HG03025 (cell line): ENCODE results near the gene ARHGEF7.

Experiments
- ATAC-seq: cut with Tn5 transposase; IDR thresholded peaks from one replicate; pipeline ENCODE4 v1.9.1; 2021; ENCODE audit warnings: mild to moderate bottlenecking, moderate library complexity; ENCODE audit not compliant: unreplicated experiment, low FRiP score

Gene ARHGEF7

DNA sequence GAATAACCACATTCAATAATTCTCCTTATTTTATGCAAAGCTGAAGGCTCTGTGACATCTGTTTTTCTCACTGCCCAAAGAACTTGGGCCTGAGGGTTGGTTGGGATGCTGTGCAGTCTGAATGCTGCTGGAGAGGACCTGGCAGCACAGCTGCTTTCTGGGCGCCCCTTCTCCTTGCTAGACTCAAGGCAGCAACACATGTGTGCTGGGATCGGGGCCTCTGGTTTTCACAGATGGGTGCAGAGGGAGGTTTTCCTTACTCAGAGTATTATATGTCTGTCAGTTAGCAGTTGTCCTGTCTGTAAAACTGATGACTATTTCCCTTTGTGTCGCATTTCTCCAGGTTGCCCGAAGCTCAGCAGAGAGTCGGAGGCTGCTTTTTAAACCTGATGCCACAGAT is 152.1 kb downstream of the ARHGEF7 start:
- no peak for ATAC-seq

DNA sequence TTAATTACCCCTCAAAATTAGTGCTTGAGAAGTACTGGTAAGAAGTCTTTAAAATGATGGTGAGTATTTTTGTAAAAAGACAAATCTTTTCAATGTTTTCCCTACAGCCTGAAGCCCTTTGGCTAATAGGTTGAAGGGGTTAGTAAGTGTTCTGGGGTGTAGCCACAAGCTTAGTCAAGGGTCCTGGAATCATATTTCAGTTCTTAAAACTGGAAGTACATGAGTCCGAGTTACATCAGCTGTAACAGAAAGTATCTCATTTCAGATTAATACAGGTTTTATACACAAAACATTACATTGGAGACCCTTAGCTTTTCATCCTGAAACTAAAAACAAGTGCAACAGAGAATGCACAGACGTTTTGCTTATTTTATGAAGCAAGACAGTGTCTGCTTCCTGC is 152.7 kb downstream of the ARHGEF7 start:
- no peak for ATAC-seq

DNA sequence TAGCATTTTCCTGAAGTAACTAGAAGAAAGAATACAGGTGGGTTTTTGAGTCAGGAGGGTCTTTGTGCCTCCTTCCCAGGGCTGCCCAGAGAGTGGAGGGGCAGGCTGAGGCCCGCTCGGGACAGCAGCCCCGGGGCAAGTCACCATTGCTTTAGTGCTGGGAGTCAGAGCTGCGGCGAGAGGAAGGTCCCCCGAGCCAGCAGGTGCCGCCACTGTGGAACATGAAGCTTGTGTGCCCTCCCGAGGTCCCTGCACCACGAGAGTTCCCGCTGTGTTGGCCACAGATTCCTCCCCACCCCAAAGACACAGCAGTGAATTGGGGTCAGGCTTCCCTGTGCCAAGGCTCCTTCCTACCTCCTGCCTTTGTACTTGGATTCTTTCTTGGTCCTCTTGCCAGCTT is 154.4 kb downstream of the ARHGEF7 start:
- ATAC-seq = no peak

DNA sequence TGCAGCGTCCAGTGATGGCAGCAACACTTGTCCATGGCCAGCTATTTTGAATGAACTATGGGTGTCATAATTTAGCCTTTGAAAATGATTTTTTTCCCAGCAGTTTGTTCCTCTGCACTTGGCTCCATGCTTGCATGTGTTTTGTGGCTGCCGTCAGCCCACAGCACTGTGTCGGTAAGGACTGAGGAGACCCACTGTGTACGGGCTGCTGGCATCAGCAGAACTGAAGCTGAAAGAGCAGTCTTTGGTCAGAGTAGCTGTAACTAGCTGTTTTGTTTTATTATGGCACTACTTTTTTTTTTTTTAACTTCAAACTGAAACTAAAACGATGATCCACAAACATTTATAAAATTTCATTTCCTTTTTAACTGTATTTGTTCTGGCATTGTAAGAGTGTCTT is 155.0 kb downstream of the ARHGEF7 start:
- no peak for ATAC-seq

DNA sequence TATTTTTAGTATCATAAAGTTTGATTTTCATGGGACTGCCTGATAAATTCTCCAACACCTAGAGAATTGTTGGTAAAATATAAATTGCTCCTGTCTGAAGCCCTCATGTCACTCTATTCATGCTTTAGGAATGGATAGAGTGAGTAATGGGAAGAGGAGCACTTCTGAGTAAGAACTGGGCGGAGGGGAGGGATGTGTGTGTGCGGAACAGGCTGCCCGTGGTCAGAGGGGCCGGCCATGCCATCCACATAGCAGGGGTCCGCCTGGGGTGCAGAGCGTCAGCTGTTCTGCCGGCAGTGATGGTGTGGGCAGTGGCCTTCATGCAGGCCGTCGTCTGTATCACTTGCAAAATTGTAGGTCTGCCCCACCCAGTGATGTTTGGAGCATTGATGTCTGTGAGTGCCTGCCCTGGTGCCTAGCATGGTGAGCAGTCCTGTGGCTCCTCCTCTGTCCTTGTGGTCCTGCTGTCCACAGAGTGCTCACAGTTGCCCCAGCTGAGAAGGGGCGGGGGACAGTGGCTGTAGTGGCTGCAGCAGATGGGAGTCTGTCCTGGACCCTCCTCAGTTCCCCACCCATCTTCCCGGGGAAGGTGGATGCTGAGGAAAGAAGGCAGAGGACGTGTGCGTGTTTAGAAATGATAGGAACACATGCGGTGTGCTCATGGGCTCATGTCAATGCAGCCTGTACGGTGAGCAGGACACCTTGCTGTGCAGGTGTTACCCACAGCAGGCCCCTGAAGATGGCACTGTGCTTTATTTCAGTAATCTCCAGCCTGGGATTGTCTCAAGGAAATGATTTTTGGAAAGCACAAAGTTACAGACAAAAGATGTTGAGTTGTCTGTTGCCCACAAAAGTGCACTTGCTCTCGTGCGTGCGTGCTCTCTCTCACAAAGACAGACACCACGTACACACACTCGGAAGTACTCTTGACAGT is 155.9 kb downstream of the ARHGEF7 start:
- no peak for ATAC-seq

DNA sequence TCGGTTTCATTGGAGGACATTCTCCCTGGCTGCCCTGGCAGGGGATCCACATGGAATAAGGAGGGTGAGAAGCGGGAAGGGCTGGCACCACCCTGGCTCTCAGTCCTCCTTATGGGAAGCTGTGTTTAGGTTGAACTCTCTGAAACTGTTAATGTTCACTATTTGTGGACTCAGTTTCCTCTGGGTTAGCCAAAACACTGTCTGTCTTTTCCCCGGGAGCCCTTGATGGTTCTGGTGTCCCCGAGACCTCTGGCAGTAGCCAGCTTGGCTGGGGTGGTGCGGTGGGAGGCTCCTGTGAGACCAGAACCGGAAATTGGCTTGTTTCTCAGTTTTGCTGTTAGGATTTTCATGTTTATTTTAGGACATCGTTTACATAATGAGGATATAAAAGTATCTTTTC is 157.0 kb downstream of the ARHGEF7 start:
- ATAC-seq = no peak

DNA sequence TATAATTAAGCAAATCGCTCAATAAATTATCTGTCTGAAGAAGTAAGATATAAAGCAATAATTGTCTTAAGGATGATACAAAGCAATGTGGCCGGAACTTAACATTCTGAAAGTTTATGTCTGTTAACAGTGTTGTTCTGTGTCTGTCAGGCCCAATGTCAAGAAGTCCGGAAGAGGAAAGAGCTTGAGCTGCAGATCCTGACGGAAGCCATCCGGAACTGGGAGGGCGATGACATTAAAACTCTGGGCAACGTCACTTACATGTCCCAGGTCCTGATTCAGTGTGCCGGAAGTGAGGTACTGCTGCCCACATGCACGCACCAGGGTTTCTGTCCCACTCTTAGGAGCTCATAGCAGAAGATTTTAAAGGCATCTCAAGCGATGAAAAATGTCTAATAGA is 160.3 kb downstream of the ARHGEF7 start:
- ATAC-seq = no peak

DNA sequence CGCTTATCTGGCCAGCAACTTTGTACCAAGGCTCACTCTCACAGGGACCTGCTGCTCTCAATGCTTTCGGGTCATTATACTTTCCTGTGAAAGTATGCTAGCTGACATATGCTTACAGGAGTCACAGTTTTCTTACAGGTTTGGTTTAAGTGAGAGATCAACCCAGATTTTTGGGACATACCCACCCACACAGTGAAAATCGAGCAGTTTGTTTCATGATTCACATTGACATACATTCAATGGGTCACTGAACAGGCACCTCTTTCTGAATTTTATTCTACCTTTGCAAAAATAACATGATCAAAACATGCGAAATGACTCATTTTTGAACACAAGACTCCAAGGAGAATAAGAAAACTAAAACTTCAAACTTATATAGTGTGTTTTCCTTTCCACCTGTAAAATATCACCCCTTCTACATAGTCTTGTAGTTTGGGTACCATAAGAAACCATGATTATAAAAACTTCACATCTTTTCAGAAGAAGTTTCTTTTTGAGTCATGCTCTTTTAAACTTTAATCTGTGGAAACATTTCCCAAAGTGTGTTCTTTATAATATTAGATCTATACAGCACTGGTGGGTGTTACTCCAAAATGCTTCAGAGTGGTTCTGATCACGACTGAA is 161.0 kb downstream of the ARHGEF7 start:
- no peak for ATAC-seq

DNA sequence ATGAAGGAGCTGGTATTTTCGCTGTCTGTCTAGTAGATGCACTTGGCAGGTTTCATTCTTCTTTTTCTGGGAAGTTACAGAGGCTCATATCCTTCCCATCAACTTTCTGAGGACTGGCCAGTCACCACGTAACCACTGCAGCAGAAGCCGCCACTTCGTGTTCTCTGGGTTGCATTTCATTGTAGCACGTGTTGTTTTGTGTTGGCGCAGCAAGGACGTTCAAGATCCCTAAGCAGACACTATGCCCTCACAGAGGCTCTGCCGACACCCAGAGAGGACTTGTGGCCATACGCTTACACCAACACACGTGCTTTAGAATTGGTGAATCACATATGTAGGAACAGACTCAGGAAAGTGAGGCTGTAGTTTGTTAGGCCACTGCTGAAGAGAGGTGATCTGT is 163.1 kb downstream of the ARHGEF7 start:
- ATAC-seq = no peak

DNA sequence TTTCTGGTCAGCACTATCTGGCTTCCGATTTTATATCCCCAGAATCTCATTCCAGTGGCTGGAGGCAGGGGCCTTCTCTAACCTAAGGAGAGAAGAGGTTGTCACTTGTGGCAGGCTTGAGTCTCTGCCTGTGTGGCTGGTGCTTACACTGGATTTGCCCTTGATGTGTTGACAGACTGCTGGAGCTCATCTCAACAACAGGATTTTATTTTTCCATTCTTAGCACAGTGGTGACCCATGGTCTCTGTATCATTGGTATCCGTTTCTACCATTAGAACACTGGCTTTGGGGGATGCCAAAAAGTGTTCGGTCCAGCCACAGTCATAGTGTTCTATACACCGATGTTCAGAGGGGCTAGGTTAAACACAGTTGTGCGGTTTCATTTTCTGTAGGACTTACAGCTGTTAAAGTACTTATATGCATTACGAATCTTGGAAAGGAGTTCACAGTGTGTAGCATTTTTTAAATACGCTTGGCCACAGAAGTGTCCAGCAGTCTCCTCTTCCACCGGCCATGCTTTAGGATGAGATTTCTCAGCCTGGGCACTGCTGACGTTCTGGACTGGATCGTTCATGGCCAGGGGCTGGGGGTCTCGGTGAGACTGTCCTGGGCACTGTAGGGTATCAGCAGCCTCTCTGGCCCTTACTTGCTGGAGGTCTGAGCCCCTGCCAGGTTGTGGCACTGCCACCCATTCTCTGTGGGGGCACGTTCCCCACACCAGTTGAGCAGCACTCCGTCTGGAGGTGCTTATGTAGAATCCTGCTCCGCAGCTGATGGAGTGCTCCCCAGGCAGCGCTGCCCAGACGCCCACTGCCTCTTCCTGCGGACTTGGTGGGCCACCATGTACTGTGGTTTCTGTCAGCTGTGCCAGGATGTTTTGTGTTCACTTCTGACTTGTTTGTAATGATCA is 163.9 kb downstream of the ARHGEF7 start:
- ATAC-seq = no peak

DNA sequence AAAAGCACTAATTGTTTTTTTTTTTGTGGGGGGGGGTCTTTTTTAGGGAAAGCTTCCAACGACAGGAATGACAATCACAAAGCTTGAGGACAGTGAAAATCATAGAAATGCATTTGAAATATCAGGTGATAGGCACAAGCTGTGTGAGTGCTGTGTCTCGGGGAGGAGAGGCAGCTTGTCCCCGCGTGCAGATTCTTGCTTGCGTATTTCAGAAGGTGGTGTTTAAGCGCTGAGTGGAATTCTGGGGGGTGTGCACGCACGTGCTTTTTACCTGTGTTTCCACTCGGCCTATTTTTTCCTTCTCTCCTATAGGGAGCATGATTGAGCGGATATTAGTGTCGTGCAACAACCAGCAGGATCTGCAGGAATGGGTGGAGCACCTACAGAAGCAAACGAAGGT is 165.1 kb downstream of the ARHGEF7 start:
- ATAC-seq = no peak

DNA sequence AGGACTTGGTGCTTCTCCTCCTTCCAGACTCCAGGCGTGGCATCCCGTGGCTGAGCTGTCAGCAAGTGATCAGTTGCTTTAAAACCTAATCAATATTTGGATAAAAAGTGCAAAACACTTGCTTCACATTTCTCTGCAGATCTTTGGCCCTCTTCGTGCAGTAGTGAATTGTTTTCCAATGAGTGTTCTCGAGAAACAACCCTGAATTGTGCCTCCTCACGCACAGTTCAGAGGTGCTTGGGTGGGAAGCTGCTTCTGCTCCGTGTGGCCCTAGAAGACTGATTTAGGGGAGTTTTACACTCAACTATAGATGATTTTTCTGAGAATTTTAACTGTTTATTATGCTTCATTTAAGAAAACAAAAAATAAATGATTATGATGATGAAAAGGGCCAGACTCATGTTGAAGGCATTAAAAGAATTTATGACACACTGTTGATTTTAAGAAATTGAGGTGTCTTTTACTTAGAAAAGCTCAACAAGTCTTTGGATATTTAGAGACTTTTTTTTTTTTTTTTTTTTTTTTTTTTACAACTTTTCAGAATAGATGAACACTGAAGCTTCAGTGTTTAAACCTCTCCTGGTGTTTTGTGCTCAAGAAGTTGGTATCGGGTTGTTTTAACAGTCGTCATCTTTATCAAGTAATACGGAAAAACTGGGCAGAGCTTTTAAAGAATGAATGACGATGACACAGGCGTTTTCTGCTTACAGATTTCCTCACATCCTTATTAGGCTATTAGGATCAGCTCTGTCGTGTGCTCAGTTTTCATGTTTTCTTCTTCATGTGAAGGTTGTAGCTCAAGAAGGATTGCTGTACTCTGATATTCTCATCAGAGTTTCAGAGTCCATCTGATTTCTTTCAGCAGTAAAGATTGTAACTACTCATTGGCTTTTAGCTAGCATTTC is 165.8 kb downstream of the ARHGEF7 start:
- no peak for ATAC-seq

DNA sequence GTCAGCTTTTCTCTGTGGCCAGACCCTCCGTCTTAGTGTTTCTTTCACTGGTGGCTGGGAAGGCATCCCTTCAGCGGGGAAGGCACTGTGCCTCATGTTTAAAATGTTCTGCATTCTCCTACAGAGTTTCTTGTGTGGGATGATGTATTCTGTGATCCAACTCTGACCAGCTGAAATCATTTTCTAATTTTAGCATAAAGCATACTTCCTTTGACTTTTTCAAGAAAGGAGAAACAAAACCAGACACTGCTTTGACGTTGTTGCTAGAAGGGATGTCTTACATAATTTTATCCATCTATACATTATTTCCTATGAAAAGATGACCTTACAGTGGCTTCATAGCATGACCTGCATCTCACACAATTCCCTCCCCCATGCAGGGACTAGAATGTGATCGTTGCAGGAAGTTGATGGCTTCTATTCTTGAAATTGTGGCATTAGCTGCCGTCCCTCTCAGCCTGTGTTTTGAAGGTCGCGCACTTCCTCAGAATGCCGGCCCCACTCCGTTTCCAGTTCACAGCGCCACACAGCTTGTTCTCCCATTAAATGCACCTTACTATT is 166.7 kb downstream of the ARHGEF7 start:
- no peak for ATAC-seq

DNA sequence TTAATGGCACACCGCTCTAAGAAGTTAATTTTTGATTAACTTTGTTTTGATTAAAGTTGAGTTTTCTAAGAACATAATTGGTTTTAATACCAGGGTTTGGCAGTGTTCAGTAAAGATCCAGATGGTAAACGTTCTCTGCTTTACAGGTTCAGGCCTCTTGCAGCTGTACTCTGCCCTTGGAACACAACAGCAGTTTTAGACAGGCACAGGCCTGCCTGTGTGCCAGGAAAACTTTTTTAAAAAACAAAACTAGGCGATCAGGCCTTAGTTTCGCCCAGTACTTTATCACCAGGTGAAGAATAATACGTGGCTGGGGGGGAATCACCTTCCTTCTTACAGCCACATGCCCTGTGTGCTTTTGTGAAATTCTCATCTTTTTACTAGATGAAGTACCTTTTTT is 167.3 kb downstream of the ARHGEF7 start:
- no peak for ATAC-seq

DNA sequence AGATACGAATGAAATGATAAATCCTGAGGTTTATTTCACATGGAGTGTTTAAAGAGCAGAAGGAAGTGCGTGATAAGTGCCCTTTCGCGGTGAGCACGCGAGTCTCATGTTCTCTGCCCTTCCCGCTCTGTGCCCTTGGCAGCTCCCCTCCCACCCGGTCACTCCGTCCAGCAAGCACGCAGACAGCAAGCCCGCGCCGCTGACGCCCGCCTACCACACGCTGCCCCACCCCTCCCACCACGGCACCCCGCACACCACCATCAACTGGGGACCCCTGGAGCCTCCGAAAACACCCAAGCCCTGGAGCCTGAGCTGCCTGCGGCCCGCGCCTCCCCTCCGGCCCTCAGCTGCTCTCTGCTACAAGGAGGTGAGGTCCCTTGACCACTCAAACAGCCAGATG is 167.9 kb downstream of the ARHGEF7 start:
- no peak for ATAC-seq

DNA sequence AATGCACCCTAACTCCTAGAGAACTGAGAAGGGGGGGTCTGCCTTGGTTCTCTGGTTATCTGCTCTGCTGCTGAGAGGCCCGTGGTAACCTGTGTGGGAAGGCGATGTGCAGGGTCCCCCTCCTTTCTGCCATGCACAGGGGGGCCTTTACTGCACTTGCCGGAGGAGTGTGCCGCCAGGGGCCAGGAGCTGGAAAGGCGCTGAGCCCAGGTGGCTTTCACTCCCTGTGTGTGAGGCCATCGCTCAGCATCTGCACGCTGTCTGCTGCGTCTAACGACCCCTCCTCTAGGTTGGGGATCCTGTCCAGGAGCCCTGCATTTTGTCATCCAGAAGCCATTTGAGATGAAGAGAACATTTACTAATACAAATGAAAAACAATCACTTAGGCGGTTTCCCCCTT is 168.3 kb downstream of the ARHGEF7 start:
- ATAC-seq = no peak

DNA sequence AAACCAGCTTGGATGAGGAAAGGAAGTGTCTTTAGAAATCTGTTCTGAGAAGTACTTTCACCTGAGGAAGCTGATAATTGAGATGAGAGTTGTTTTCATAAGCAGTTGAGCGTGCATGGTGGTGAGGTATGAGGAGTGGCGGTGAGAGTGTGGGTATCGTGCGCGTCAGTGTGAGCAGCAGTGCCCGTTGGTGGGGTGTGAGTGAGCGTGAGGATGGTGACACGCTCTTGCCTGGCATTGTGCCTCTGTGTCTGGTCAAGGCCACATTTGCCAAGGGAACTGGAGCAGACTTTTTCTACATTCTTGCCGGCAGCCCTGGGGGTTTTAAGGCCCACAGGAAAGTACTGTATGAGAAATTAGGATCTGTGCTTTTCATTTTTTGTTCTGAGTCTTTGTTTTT is 168.9 kb downstream of the ARHGEF7 start:
- ATAC-seq = no peak

DNA sequence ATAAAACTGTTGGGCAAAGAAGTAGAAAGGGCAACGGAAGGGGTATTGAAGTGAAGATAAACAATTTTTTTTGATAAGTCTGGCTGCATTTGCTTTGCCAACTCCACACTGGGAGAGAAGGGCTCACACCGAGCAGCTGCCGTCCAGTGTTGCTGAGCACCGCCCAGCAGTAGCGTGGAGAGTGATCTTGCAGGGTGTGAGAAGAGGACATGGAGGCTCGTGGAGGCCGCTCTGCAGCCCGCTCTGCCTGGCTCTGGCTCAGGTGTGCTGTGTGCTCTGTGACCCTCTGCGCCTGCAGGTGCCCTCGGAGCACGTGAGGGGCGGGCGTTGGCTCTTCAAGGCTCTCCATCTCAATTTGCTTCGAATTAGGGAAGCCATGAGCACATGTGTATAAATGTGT is 169.5 kb downstream of the ARHGEF7 start:
- no peak for ATAC-seq

DNA sequence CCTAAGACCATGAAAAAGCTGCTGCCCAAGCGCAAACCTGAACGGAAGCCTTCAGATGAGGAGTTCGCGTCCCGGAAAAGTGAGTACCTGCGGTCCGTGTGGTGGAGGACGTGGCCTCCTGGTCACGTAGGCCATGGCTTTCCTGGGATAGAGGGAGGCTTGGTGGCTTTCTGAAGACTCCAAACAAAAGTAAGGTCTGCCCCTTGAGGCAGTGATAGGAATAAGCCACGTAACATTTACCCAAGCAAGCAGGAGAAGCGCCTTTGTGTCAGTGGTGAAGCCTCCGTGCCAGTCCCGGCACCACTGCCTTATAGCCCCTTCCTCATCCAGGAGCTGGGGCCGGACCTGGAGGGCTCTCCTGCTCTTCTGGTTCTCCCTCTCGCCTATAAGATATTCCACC is 171.1 kb downstream of the ARHGEF7 start:
- no peak for ATAC-seq

DNA sequence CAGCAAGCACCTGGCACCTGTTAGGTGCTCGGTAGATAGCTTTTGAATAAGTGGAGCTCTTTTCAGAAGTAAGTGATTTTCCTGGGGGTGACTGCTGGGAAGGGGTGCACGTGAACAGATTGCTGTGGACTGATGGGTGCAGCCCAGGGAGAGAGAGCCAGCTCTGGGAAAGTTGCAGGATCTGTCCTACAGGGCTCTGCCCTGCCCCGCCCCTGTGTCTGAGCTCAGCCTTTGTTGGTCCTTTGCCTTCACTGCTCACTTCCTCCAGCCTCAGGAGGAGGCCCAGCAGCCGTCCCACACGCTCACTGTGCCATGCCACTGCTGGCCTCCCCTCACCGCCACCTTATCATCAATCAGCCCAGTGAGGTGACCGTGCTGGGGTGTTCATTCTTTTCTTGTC is 171.6 kb downstream of the ARHGEF7 start:
- no peak for ATAC-seq
